ENCODE results near the gene TEX13A. TPM values are rescaled to one million over a fixed set of nuclear protein-coding genes. Genes with fewer than 3 reads are reported as not detected.
"Not testable (repeated sequence)": the region's sequence is repeated elsewhere in the genome, so short reads cannot be mapped to it uniquely, and the experiment has no call there.

The TEX13A gene
- polyA plus RNA-seq, 2 of the 4 experiments (the other 2 are of a cell fraction) = not detected

- H3K4me3 ChIP-seq = no peak overlapping the region
- 0% methylated on average over 1 of the region's 1 CpG for WGBS (ENCODE audit: missing lambda C conversion rate)
- DNase-seq (ENCODE audit: low read depth in 1 of 2, low spot score in 1 of 2) (no peak), FAIRE-seq (no peak), ATAC-seq (no peak)
- no peak overlapping the region for H3K27ac ChIP-seq
- no peaks in the 10 kb centered on the region for H3K4me1 ChIP-seq
- ChIA-PET POLR2A (no interaction called here), CTCF (no interaction called here)
- H3K9me3 ChIP-seq = no peaks in the 10 kb centered on the region
- TF ChIP-seq MAX (IDR thresholded peaks at IDR 0.05) (no peak), HOXA7 (CRISPR knock-in tag; IDR thresholded peaks at IDR 0.05) (no peak), ZSCAN20 (CRISPR knock-in tag; IDR thresholded peaks at IDR 0.05) (no peak), EHF (CRISPR knock-in tag; IDR thresholded peaks at IDR 0.05) (no peak), HES2 (IDR thresholded peaks at IDR 0.05) (no peak), FOSL2 (IDR thresholded peaks at IDR 0.05) (no peak), FOSL2 (CRISPR knock-in tag; IDR thresholded peaks at IDR 0.05) (no peak), CBX8 (IDR thresholded peaks at IDR 0.05) (no peak), ATOH8 (CRISPR knock-in tag; IDR thresholded peaks at IDR 0.05; ENCODE audit: low read depth) (no peak), RAD21 (conservative IDR thresholded peaks at IDR 0.05 in 1 of 2, IDR thresholded peaks at IDR 0.05 in 1 of 2) (no peak), NFE2L2 (conservative IDR thresholded peaks at IDR 0.05; ENCODE audit: low read length) (no peak), CHD4 (IDR thresholded peaks at IDR 0.05; ENCODE audit: borderline replicate concordance) (no peak)
- H3K4me2 ChIP-seq = no peak overlapping the region
Measured at GRCh38 chrX:105263801-105264200, 43.3 kb upstream of the TEX13A start.

- CTCF ChIA-PET = no interaction called here
- ATAC-seq = no peak
- WGBS (ENCODE audit: missing lambda C conversion rate) = 0% methylated on average over 2 of the region's 2 CpGs
- FAIRE-seq = no peak
- no peak for DNase-seq (ENCODE audit: low read depth in 1 of 2, low spot score in 1 of 2)
- Histone ChIP-seq H3K4me1 (no peaks in the 10 kb centered on the region), H3K4me3 (no peak overlapping the region), H3K4me2 (no peak overlapping the region), H3K27ac (no peak overlapping the region), H3K9me3 (no peaks in the 10 kb centered on the region)
- TF ChIP-seq RAD21 (conservative IDR thresholded peaks at IDR 0.05 in 1 of 2, IDR thresholded peaks at IDR 0.05 in 1 of 2) = no peak
- TF ChIP-seq FOSB (CRISPR knock-in tag; IDR thresholded peaks at IDR 0.05) = no peak
- TF ChIP-seq CHD4 (IDR thresholded peaks at IDR 0.05; ENCODE audit: borderline replicate concordance) = no peak
- POLR2A ChIA-PET = no interaction called here
Measured at GRCh38 chrX:105263171-105263570, 42.7 kb upstream of the TEX13A start.

GRCh38 chrX:105260291-105261043 lies 40.0 kb upstream of the TEX13A start:
- H3K27ac ChIP-seq = no peak overlapping the region
- no peak for TF ChIP-seq NR3C1 (IDR thresholded peaks at IDR 0.05)
- ATAC-seq = no peak
- no peak overlapping the region for H3K4me3 ChIP-seq
- H3K9me3 ChIP-seq = no peaks in the 10 kb centered on the region
- ChIA-PET POLR2A (no interaction called here), CTCF (interaction anchor here (0.6 to 1.7 kb wide), 2 partner anchors 12 to 1143 kb away, joined by 3 read pairs; no protein-coding TSS in a partner anchor)
- H3K4me1 ChIP-seq = no peaks in the 10 kb centered on the region
- H3K4me2 ChIP-seq = no peak overlapping the region
- no peak for FAIRE-seq
- 0% methylated on average over 4 of the region's 8 CpGs for WGBS (ENCODE audit: missing lambda C conversion rate)
- DNase-seq (ENCODE audit: low read depth in 1 of 2, low spot score in 1 of 2) = no peak

- CTCF ChIA-PET = no interaction called here
- Histone ChIP-seq H3K4me2 (no peak overlapping the region), H3K4me3 (no peak overlapping the region), H3K4me1 (no peaks in the 10 kb centered on the region), H3K9me3 (no peaks in the 10 kb centered on the region), H3K27ac (no peak overlapping the region)
- no peak for TF ChIP-seq CTCF (IDR thresholded peaks at IDR 0.05)
- no peak for TF ChIP-seq BHLHE40 (IDR thresholded peaks at IDR 0.05; ENCODE audit: low read depth, low read length)
- TF ChIP-seq ZSCAN20 (CRISPR knock-in tag; IDR thresholded peaks at IDR 0.05) = no peak
- TF ChIP-seq HMGXB4 (CRISPR knock-in tag; IDR thresholded peaks at IDR 0.05; ENCODE audit: borderline replicate concordance) = no peak
- TF ChIP-seq EHMT2 (IDR thresholded peaks at IDR 0.05; ENCODE audit: low read depth) = no peak
- no peak for TF ChIP-seq HDAC2 (IDR thresholded peaks at IDR 0.05)
- no peak for TF ChIP-seq SMC3 (IDR thresholded peaks at IDR 0.05)
- TF ChIP-seq GATA3 (IDR thresholded peaks at IDR 0.05; ENCODE audit: borderline replicate concordance) = no peak
- TF ChIP-seq SREBF2 (IDR thresholded peaks at IDR 0.05) = no peak
- no peak for TF ChIP-seq MAZ (IDR thresholded peaks at IDR 0.05; ENCODE audit: borderline replicate concordance, low read depth, low read length)
- no peak for TF ChIP-seq MAFK (IDR thresholded peaks at IDR 0.05; ENCODE audit: partially characterized antibody)
- 2% methylated on average over 2 of the region's 2 CpGs for WGBS (ENCODE audit: missing lambda C conversion rate)
- POLR2A ChIA-PET = no interaction called here
- no peak for ATAC-seq
- peak; percentile 65 for FAIRE-seq
- DNase-seq (ENCODE audit: low read depth in 1 of 2, low spot score in 1 of 2) = no peak
Measured at GRCh38 chrX:105241056-105241455, 20.6 kb upstream of the TEX13A start.

GRCh38 chrX:105237407-105237806 lies 16.9 kb upstream of the TEX13A start:
- DNase-seq (ENCODE audit: low read depth in 1 of 2, low spot score in 1 of 2); H3K27ac ChIP-seq; H3K9me3 ChIP-seq; H3K4me1 ChIP-seq; H3K4me2 ChIP-seq; H3K4me3 ChIP-seq; CTCF ChIA-PET; ATAC-seq; FAIRE-seq; POLR2A ChIA-PET: not testable (repeated sequence)
- 3% methylated on average over 3 of the region's 3 CpGs for WGBS (ENCODE audit: missing lambda C conversion rate)

All from A549 (cell line).